Activated CD4-positive, CD25-positive, alpha-beta regulatory T cell treated with anti-CD3 and anti-CD28 coated beads, Interleukin-2, amount 50 U/mL, for 72 hours (primary cell): ENCODE data around the gene CEP162.
"Not testable (repeated sequence)": the region's sequence is repeated elsewhere in the genome, so short reads cannot be mapped to it uniquely, and the experiment has no call there.

Experiments
- DNase-seq: peaks from one replicate; pipeline ENCODE4 v3.0.0; 2021

The CEP162 gene

GRCh38 chr6:84150705-84151104, 76.7 kb downstream of the CEP162 start:
- no peak for DNase-seq

GRCh38 chr6:84141521-84141920, 85.9 kb downstream of the CEP162 start:
- no peak for DNase-seq

GRCh38 chr6:84139311-84139710, 88.1 kb downstream of the CEP162 start:
- no peak for DNase-seq

- DNase-seq: no peak
Observed at GRCh38 chr6:84137989-84138575, 89.4 kb downstream of the CEP162 start.

- no peak for DNase-seq
Observed at GRCh38 chr6:84137051-84137375, 90.4 kb downstream of the CEP162 start.

- DNase-seq: no peak
Observed at GRCh38 chr6:84136364-84137050, 90.9 kb downstream of the CEP162 start.

- DNase-seq: no peak
Observed at GRCh38 chr6:84135291-84135690, 92.2 kb downstream of the CEP162 start.

GRCh38 chr6:84133385-84133784, 94.1 kb downstream of the CEP162 start:
- not testable (repeated sequence) for DNase-seq

- not testable (repeated sequence) for DNase-seq
Observed at GRCh38 chr6:84129588-84129987, 97.9 kb downstream of the CEP162 start.

- DNase-seq: no peak
Observed at GRCh38 chr6:84123186-84123585, 104.3 kb downstream of the CEP162 start.

- no peak for DNase-seq
Observed at GRCh38 chr6:84119277-84119676, 108.2 kb downstream of the CEP162 start.

- DNase-seq: no peak
Observed at GRCh38 chr6:84118191-84118590, 109.3 kb downstream of the CEP162 start.

- DNase-seq: not testable (repeated sequence)
Observed at GRCh38 chr6:84114933-84115594, 112.4 kb downstream of the CEP162 start.

GRCh38 chr6:84111351-84111750, 116.1 kb downstream of the CEP162 start:
- DNase-seq: not testable (repeated sequence)

GRCh38 chr6:84107495-84107894, 119.9 kb downstream of the CEP162 start:
- no peak for DNase-seq

GRCh38 chr6:84105215-84105924, 122.1 kb downstream of the CEP162 start:
- not testable (repeated sequence) for DNase-seq

GRCh38 chr6:84103029-84103428, 124.4 kb downstream of the CEP162 start:
- DNase-seq: no peak

- no peak for DNase-seq
Observed at GRCh38 chr6:84095156-84095555, 132.3 kb downstream of the CEP162 start.

GRCh38 chr6:84093441-84094435, 133.7 kb downstream of the CEP162 start:
- no peak for DNase-seq

- no peak for DNase-seq
Observed at GRCh38 chr6:84089552-84089951, 137.9 kb downstream of the CEP162 start.

- no peak for DNase-seq
Observed at GRCh38 chr6:84089081-84089480, 138.4 kb downstream of the CEP162 start.
